Subcutaneous abdominal adipose tissue (tissue), 5 donors: ENCODE data around the gene KIF13A.
"Not testable (repeated sequence)": the region's sequence is repeated elsewhere in the genome, so short reads cannot be mapped to it uniquely, and the experiment has no call there.

Experiments
- H3K27ac ChIP-seq: one replicate; pipeline ENCODE4 v1.7.0; 2013; ENCODE audit warnings: low read depth, mild to moderate bottlenecking, inconsistent platforms, low read length, moderate library complexity
- H3K27me3 ChIP-seq, 5 donors: one replicate each; pipeline ENCODE4 v1.7.0; 2013; ENCODE audit warnings: low read length in 5 of 5, inconsistent platforms in 1 of 5; ENCODE audit not compliant: control insufficient read depth in 5 of 5, insufficient read depth in 4 of 5
- H3K36me3 ChIP-seq, 5 donors: one replicate each; pipeline ENCODE4 v1.7.0; 2013; ENCODE audit warnings: low read length in 5 of 5; ENCODE audit not compliant: control insufficient read depth in 5 of 5, insufficient read depth in 5 of 5
- H3K4me1 ChIP-seq, 5 donors: one replicate each; pipeline ENCODE4 v1.7.0; 2013; ENCODE audit warnings: low read length in 5 of 5, mild to moderate bottlenecking in 3 of 5, moderate library complexity in 1 of 5; ENCODE audit not compliant: control insufficient read depth in 5 of 5, insufficient read depth in 5 of 5
- H3K4me3 ChIP-seq, 5 donors: one replicate each; pipeline ENCODE4 v1.7.0; 2013; ENCODE audit warnings: low read length in 5 of 5, low read depth in 1 of 5
- H3K9ac ChIP-seq, 5 donors: one replicate each; pipeline ENCODE4 v1.7.0; 2013; ENCODE audit warnings: low read length in 5 of 5, mild to moderate bottlenecking in 4 of 5, moderate library complexity in 3 of 5
- H3K9me3 ChIP-seq, 5 donors: one replicate each; pipeline ENCODE4 v1.7.0; 2013; ENCODE audit warnings: low read length in 5 of 5; ENCODE audit not compliant: control insufficient read depth in 5 of 5
- donor health status: healthy.
- donor health status: healthy.
- donor health status: healthy.
- donor health status: healthy.
- donor health status: healthy.

The KIF13A gene

DNA sequence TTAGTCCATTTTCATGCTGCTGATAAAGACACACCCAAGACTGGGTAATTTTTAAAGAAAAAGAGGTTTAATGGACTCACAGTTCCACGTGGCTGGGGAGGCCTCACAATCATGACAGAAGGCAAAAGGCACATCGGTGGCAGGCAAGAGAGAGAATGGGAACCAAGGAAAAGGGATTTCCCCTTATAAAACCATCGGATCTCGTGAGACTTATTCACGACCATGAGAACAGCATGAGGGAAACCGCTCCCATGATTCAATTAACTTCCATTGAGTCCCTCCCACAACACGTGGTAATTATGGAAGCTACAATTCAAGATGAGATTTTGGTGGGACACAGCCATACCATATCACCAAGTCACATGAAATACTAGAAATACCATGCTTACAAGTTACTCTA is 142.5 kb downstream of the KIF13A start:
- not testable (repeated sequence) for H3K4me3 ChIP-seq, H3K27ac ChIP-seq, H3K9me3 ChIP-seq, H3K27me3 ChIP-seq, H3K9ac ChIP-seq, H3K4me1 ChIP-seq
- H3K36me3 ChIP-seq, result peaks cover 28 to 46% (median 34%) of the 10 kb centered on the region in 5 donors

DNA sequence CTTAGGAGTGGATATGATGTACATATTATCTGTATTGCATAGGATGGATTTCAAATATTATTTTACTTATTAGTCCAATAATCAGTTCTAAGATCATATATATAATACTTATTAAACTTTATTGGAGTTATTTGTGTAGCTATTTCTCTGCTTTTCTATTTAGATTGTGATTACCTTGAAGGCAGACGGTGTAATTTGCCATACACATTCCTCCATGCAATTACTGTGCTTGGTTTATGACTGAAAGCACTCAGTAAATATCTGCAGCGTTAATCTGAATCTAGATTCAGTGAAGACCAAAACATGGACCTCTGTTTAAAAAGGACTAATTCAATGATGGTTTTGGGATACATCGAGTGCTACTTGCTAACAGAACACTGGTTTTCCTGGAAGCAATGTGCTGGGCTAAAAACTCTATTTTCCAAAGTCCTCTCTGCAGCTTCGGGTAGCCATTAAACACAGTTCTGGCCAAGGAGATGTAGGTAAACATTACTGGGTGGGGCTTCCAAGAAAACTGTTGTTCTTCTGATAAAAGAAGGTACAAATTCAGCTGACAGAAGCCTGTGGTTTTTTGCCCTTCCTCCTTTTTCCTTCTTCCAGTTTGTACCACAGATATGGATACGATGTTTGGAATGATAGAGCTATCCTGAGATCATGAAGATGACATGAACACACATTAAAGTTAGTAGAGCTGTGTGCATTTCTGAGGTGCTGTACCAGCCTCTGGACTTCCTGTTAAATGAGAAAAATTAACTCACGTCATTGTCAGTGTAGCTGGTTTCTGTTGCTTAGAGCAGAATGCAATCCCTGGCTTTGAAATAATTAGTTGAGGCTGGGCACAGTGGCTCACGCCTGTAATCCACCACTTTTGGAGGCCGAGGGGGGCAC is 144.3 kb downstream of the KIF13A start:
- Histone ChIP-seq H3K9me3 (no peaks in the 10 kb centered on the region), H3K36me3 (peaks cover 18 to 31% (median 23%) of the 10 kb centered on the region in 5 donors), H3K4me1 (no peaks in the 10 kb centered on the region), H3K9ac (no peak overlapping the region), H3K27me3 (no peaks in the 10 kb centered on the region), H3K4me3 (no peak overlapping the region), H3K27ac (no peak overlapping the region)

DNA sequence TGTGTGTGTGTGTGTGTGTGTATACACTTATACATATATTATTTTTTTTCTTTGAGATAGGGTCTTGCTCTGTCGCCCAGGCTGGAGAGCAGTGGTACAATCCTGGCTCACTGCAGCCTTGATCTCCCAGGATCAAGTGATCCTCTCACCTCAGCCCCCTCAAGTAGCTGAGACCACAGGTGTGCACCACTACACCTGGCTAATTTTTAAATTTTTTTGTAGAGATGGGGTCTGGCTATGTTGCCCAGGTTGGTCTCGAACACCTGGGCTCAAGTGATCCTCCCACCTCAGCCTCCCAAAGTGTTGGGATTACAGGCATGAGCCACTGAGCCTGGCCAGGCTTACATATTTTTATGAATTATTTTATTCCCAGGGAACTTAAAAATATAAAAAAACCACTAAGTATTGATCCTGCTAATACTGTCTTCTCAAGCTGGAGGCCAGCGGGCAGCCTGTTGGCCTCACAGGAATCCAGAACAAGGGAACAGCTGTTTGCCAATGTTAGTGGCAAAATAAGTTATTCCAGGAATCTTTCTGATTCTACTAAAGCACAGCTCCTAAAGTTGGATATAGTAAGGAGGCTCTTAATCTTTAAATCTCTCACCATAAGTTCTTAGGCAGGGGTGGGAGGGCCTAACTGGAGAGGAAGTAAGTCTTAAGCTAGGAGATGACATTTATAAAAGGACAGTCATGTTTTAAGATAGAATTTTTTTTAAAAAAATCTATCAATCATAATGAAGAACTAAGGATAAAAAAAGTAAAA is 145.2 kb downstream of the KIF13A start:
- H3K9me3 ChIP-seq, result no peaks in the 10 kb centered on the region
- no peak overlapping the region for H3K9ac ChIP-seq
- no peak overlapping the region for H3K27ac ChIP-seq
- no peak overlapping the region for H3K4me3 ChIP-seq
- no peaks in the 10 kb centered on the region for H3K27me3 ChIP-seq
- H3K4me1 ChIP-seq, result no peaks in the 10 kb centered on the region
- H3K36me3 ChIP-seq, result peaks cover 15 to 33% (median 20%) of the 10 kb centered on the region in 5 donors

DNA sequence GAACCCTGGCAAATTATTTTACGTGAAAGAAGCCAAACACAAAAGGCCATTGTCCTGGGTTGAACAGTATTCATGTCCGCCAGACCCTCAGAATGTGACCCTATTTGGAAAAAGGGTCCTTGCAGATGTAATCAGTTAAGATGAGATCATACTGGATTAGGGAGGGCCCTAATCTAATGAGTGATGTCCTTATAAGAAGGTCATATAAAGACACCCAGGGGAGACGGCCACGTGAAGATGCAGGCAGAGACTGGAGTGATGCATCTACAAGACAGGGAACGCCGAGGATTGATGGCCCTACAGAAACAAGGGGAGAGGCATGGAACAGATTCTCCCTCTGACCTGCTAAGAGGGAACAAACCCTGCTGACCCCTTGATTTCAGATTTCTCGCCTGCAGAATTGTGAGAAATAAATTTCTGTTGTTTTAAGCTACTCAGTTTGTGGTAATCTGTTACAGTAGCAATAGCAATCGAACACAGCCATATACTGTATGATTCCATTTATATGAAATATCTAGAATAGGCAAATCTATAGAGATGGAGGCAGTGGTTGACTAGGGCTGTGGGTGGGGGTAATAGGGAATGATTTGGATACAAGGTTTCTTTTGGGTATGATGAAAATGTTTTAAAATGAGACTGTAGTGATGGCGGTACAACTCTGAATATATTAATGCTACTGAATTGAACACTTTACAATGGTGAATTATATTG is 147.8 kb downstream of the KIF13A start:
- peaks cover 20 to 37% (median 29%) of the 10 kb centered on the region in 5 donors for H3K36me3 ChIP-seq
- no peaks in the 10 kb centered on the region for H3K4me1 ChIP-seq
- H3K27me3 ChIP-seq, result no peaks in the 10 kb centered on the region
- no peaks in the 10 kb centered on the region for H3K9me3 ChIP-seq
- H3K4me3 ChIP-seq, result no peak overlapping the region
- no peak overlapping the region for H3K27ac ChIP-seq
- no peak overlapping the region for H3K9ac ChIP-seq

DNA sequence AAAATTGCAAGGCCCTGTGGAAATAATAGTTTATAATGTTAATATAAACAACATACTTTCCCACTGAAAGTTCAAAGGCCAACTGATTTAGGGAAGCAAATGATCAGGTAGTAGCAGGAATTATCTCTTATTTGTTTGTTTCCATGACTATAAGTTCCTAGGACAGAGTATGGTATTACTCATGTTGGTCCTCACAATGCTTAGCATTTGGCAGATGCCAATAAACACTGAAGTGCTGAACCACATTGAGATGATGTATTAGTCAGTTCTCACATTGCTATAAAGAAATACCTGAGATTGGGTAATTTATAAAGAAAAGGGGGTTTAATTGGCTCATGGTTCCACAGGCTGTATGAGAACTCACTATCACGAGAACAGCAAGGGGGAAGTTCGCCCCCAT is 151.1 kb downstream of the KIF13A start:
- no peaks in the 10 kb centered on the region for H3K27me3 ChIP-seq
- peaks cover 0 to 5% (median 0%) of the 10 kb centered on the region in 5 donors for H3K4me1 ChIP-seq
- H3K27ac ChIP-seq, result no peak overlapping the region
- no peak overlapping the region for H3K4me3 ChIP-seq
- H3K36me3 ChIP-seq, result peaks cover 16 to 33% (median 25%) of the 10 kb centered on the region in 5 donors
- no peak overlapping the region for H3K9ac ChIP-seq
- H3K9me3 ChIP-seq, result no peaks in the 10 kb centered on the region

- H3K4me3 ChIP-seq, result no peak overlapping the region
- H3K9me3 ChIP-seq, result no peaks in the 10 kb centered on the region
- H3K27ac ChIP-seq, result no peak overlapping the region
- H3K27me3 ChIP-seq, result no peaks in the 10 kb centered on the region
- H3K9ac ChIP-seq, result no peak overlapping the region
- peaks cover 0 to 10% (median 0%) of the 10 kb centered on the region in 5 donors for H3K4me1 ChIP-seq
- peaks cover 20 to 35% (median 30%) of the 10 kb centered on the region in 5 donors for H3K36me3 ChIP-seq
These were observed 151.7 kb downstream of the KIF13A start for GRCh38 chr6:17835784-17836183.

DNA sequence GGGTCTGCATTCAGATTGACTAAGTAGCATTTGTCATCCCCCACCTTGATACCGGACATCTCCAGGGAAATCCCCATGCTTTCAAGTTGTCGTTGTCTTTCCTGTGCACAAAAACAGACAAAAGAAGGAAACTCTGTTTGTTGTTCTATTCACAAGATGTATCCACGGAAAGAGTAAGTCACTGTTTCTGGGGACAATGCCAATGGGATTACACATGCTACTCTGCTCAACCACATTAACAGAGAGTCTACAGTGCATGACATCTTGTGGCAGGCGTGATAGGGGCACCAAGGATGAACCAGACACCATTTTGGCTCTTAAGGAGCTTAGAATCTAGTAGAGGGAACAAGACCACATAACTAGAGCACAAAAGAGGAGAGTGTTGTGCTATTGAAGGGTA is 156.3 kb downstream of the KIF13A start:
- Histone ChIP-seq H3K27me3 (no peaks in the 10 kb centered on the region), H3K9ac (no peak overlapping the region), H3K36me3 (peaks cover 42 to 63% (median 50%) of the 10 kb centered on the region in 5 donors), H3K4me3 (no peak overlapping the region), H3K27ac (peak overlapping the region; percentile 51), H3K4me1 (peaks cover 0 to 14% (median 1%) of the 10 kb centered on the region in 5 donors), H3K9me3 (no peaks in the 10 kb centered on the region)

GRCh38 chr6:17829905-17830304 is 157.5 kb downstream of the KIF13A start:
- H3K9me3 ChIP-seq, result no peaks in the 10 kb centered on the region
- H3K9ac ChIP-seq, result no peak overlapping the region
- H3K4me1 ChIP-seq, result peaks cover 0 to 14% (median 1%) of the 10 kb centered on the region in 5 donors
- no peaks in the 10 kb centered on the region for H3K27me3 ChIP-seq
- no peak overlapping the region for H3K27ac ChIP-seq
- peaks cover 40 to 70% (median 57%) of the 10 kb centered on the region in 5 donors for H3K36me3 ChIP-seq
- no peak overlapping the region for H3K4me3 ChIP-seq

DNA sequence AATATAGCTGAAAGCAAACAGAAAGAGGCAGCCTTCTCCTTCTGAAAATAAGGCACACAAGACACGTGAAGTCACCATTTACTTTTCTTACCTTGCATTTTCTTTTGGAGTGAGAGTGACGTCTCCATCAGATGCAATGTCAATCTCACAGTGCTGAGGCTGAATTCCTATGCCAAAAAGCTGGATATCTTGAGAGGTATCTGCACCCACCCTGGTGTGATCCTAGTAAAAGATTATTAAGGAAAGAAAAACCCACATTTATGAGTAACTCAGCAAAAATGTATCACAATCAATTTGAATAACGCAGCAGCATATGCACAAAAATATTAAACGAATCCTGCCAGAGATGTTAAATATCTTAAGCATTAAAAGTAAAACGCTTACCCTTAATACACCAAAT is 159.3 kb downstream of the KIF13A start:
- Histone ChIP-seq H3K4me3 (no peak overlapping the region), H3K27ac (no peak overlapping the region), H3K4me1 (peaks cover 0 to 14% (median 1%) of the 10 kb centered on the region in 5 donors), H3K9ac (no peak overlapping the region), H3K9me3 (no peaks in the 10 kb centered on the region), H3K27me3 (no peaks in the 10 kb centered on the region), H3K36me3 (peaks cover 35 to 72% (median 64%) of the 10 kb centered on the region in 5 donors)
